Smooth muscle cell of bladder (primary cell): ENCODE data around the gene CYP4X1. TPM values are rescaled to one million over a fixed set of nuclear protein-coding genes. Genes with fewer than 3 reads are reported as not detected.

Experiments
- total RNA-seq: library from RNA; depleted of rRNA; stranded (reverse); fragments of >200 nt; gene quantifications from 2 replicates; pipeline ENCODE4 v1.2.3, GENCODE V29; 2014

Gene CYP4X1
- not detected in 2 replicates for total RNA-seq

DNA sequence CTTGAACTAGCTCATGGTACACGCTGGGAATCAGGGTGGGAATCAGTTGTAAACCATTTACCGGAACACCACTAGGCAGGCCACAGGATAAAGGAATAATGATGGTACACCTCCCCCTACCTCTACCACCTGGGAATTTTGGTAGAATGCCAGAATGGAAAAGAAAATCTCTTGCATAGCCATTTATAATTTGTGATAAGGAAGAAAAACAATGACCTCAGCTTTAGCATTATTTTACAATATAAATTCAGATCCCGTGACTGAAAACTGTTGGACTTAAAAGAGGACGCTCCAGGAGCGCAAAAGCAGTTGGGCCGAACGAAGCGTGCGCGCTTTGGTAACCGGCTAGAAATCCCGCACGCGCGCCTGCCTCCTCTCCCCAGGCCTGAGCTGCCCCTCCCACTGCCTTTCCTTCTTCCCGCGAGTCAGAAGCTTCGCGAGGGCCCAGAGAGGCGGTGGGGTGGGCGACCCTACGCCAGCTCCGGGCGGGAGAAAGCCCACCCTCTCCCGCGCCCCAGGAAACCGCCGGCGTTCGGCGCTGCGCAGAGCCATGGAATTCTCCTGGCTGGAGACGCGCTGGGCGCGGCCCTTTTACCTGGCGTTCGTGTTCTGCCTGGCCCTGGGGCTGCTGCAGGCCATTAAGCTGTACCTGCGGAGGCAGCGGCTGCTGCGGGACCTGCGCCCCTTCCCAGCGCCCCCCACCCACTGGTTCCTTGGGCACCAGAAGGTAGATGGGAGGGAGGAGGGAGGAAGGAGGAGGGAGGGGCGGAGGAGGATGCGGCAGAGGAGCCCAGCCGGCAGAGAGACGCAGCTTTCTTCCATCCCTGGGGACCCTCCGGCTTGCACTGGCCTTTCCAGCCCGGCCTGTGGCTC, at the start of gene CYP4X1:
Gene CYP4X1 (plus strand): TSS at position 402 of the 873 bp plus-strand sequence. CDS start 149 bp downstream, at position 551.

DNA sequence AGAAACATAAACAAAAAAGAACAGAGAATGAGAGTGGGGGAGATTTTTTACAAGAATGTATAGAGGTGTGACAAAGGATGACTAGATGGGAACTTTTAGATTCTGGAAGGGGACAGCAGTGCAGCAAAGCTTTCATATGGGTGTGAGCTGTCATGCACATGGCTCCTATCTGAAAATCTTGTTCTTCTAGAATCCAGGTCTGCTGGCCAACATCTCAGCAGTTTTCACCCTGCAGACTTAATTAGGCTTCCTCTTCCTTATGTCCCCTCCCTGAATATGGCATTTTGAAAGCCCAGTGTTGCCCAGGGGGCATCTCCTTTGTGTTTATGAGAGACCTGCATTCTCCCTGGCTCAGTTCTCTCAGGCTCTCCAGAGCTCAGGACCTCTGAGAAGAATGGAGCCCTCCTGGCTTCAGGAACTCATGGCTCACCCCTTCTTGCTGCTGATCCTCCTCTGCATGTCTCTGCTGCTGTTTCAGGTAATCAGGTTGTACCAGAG, 43.7 kb downstream of the CYP4X1 start, which contains the start of gene CYP4Z1:
Gene CYP4Z1 (plus strand): TSS at position 135 of the 498 bp plus-strand sequence. CDS start 260 bp downstream, at position 395.

Other genes with a start within 250 kb of the CYP4X1 start
- not detected in 2 replicates for gene CYP4B1, start 224.6 kb upstream of the CYP4X1 start, total RNA-seq
- not detected in 2 replicates for gene CYP4A11, start 82.2 kb upstream of the CYP4X1 start, total RNA-seq
- not detected in 2 replicates for gene CYP4Z1, start 43.6 kb downstream of the CYP4X1 start, total RNA-seq
- gene CYP4A22, start 113.8 kb downstream of the CYP4X1 start, total RNA-seq: not detected in 2 replicates
- gene PDZK1IP1, start 166.4 kb downstream of the CYP4X1 start, total RNA-seq: not detected in 2 replicates
- under 0.01 TPM in 2 replicates for gene TAL1, start 208.6 kb downstream of the CYP4X1 start, total RNA-seq